H1 (cell line): Measurements from ENCODE around the gene STOML2. TPM values are rescaled to one million over a fixed set of nuclear protein-coding genes. Genes with fewer than 3 reads are reported as not detected.

Source experiments
- CTCF ChIA-PET: fragments of 300-600 bp; sonication (Branson Sonifier 250); formaldehyde crosslinking; loops from one replicate; lab custom pipeline; 2021; ENCODE audit not compliant: partially characterized antibody; lab: Charles Lee
- POLR2A ChIA-PET: fragments of 300-600 bp; sonication (Branson Sonifier 250); formaldehyde crosslinking; loops from one replicate; lab custom pipeline; 2021; ENCODE audit warnings: inconsistent platforms; ENCODE audit not compliant: partially characterized antibody; lab: Charles Lee
- DNase-seq, 2 experiments: peaks; one replicate each; pipeline versions ENCODE4 v3.0.0 to v3.0.0-alpha.2; 2010 to 2022; ENCODE audit warnings: low spot score in 2 of 2, low read depth in 1 of 2, mixed read lengths in 1 of 2
- FAIRE-seq: peaks from 2 replicates; lab custom pipeline; 2011; peaks lifted over from hg19 to GRCh38; lab: Jason Lieb, UNC
- H2AFZ ChIP-seq: 2 replicates; pipeline ENCODE4 v1.8.1; 2012; ENCODE audit warnings: low read length, inconsistent platforms
- H2AK5ac ChIP-seq: 2 replicates; pipeline ENCODE4 v1.6.1; 2013; ENCODE audit warnings: low read depth, low read length
- H2BK120ac ChIP-seq: replicated peaks from 2 replicates; pipeline ENCODE3; 2013; ENCODE audit warnings: low read depth, low read length, inconsistent platforms
- H2BK12ac ChIP-seq: 2 replicates; pipeline ENCODE4 v1.6.1; 2013; ENCODE audit warnings: low read depth, low read length
- H2BK15ac ChIP-seq: 2 replicates; pipeline ENCODE4 v1.6.1; 2013; ENCODE audit warnings: low read length
- H2BK20ac ChIP-seq: 2 replicates; pipeline ENCODE4 v1.6.1; 2013; ENCODE audit warnings: low read length
- H2BK5ac ChIP-seq: 2 replicates; pipeline ENCODE4 v1.6.1; 2013; ENCODE audit warnings: low read depth, low read length
- H3K14ac ChIP-seq: 2 replicates; pipeline ENCODE4 v1.6.1; 2013; ENCODE audit warnings: inconsistent platforms; ENCODE audit not compliant: insufficient read length
- H3K18ac ChIP-seq: 2 replicates; pipeline ENCODE4 v1.6.1; 2013; ENCODE audit warnings: low read length; ENCODE audit errors: extremely low read depth
- H3K23ac ChIP-seq: 2 replicates; pipeline ENCODE4 v1.6.1; 2013; ENCODE audit warnings: inconsistent platforms; ENCODE audit not compliant: insufficient read length
- H3K23me2 ChIP-seq: 2 replicates; pipeline ENCODE4 v1.6.1; 2013; ENCODE audit warnings: low read depth, low read length
- H3K27ac ChIP-seq: 2 replicates; pipeline ENCODE4 v1.6.1; 2011; ENCODE audit warnings: low read depth, low read length, inconsistent platforms
- H3K27me3 ChIP-seq, 4 experiments: replicated peaks in 1 of 4; 1 replicate in 1 of 4; 2 replicates in 3 of 4; pipeline versions ENCODE4 v1.6.1 to v1.8.1; 2011 to 2013; ENCODE audit warnings: low read length in 3 of 4, mild to moderate bottlenecking in 3 of 4, inconsistent platforms in 2 of 4, mixed read lengths in 2 of 4, moderate library complexity in 1 of 4; ENCODE audit not compliant: control insufficient read depth in 3 of 4, insufficient read depth in 3 of 4; ENCODE audit errors: extremely low read depth in 1 of 4
- H3K36me3 ChIP-seq, 4 experiments: 2 replicates each; pipeline versions ENCODE4 v1.6.1 to v1.8.1; 2011 to 2013; ENCODE audit warnings: mild to moderate bottlenecking in 4 of 4, low read length in 3 of 4, moderate library complexity in 2 of 4, control low read depth in 1 of 4, inconsistent platforms in 1 of 4; ENCODE audit not compliant: insufficient read depth in 4 of 4, control insufficient read depth in 2 of 4
- H3K4ac ChIP-seq: replicated peaks from 2 replicates; pipeline ENCODE3; 2013; ENCODE audit warnings: low read length, low read depth, mixed read lengths, inconsistent platforms; ENCODE audit not compliant: insufficient read length
- H3K4me1 ChIP-seq, 4 experiments: replicated peaks in 1 of 4; 1 replicate in 1 of 4; 2 replicates in 3 of 4; pipeline versions ENCODE4 v1.6.1 to v1.8.1; 2011 to 2013; ENCODE audit warnings: low read length in 3 of 4, inconsistent platforms in 2 of 4, mixed read lengths in 1 of 4; ENCODE audit not compliant: insufficient read depth in 4 of 4, control insufficient read depth in 3 of 4
- H3K4me2 ChIP-seq, 2 experiments: 2 replicates each; pipeline versions ENCODE4 v1.6.1 to v1.8.1; 2011 to 2013; ENCODE audit warnings: low read depth in 2 of 2, low read length in 2 of 2, control low read depth in 1 of 2, inconsistent platforms in 1 of 2, mild to moderate bottlenecking in 1 of 2; ENCODE audit not compliant: insufficient read depth in 1 of 2
- H3K4me3 ChIP-seq, 4 experiments: fragments of 200-600, 300-600 bp in 1 of 4; sonication (generic), shearing (Covaris generic), sonication (Bioruptor Twin) in 1 of 4; 2 replicates each; pipeline versions ENCODE4 v1.5.1 to v1.8.1; 2011 to 2016; ENCODE audit warnings: low read length in 4 of 4, low read depth in 3 of 4, control low read depth in 2 of 4, inconsistent platforms in 2 of 4, mild to moderate bottlenecking in 2 of 4, mixed read lengths in 1 of 4, moderate library complexity in 1 of 4; ENCODE audit not compliant: insufficient read depth in 2 of 4; ENCODE audit errors: extremely low read depth in 1 of 4
- H3K56ac ChIP-seq: replicated peaks from 2 replicates; pipeline ENCODE3; 2013; ENCODE audit warnings: low read depth, mild to moderate bottlenecking, mixed read lengths, low read length, inconsistent platforms; ENCODE audit not compliant: insufficient read length
- H3K79me1 ChIP-seq: 2 replicates; pipeline ENCODE4 v1.6.1; 2013; ENCODE audit warnings: low read depth, low read length, control low read depth
- H3K79me2 ChIP-seq, 2 experiments: 2 replicates each; pipeline versions ENCODE4 v1.6.1 to v1.8.1; 2012 to 2013; ENCODE audit warnings: low read length in 2 of 2, mild to moderate bottlenecking in 2 of 2, inconsistent platforms in 1 of 2; ENCODE audit not compliant: insufficient read depth in 2 of 2, control insufficient read depth in 1 of 2
- H3K9ac ChIP-seq, 4 experiments: replicated peaks in 1 of 4; 1 replicate in 1 of 4; 2 replicates in 3 of 4; pipeline versions ENCODE4 v1.6.1 to v1.8.1; 2011 to 2013; ENCODE audit warnings: low read depth in 3 of 4, low read length in 3 of 4, control low read depth in 2 of 4, mild to moderate bottlenecking in 2 of 4, moderate library complexity in 2 of 4, inconsistent platforms in 1 of 4; ENCODE audit errors: extremely low read depth in 1 of 4
- H3K9me3 ChIP-seq, 2 experiments: 2 replicates each; pipeline versions ENCODE4 v1.6.1 to v1.8.1; 2012 to 2013; ENCODE audit warnings: mild to moderate bottlenecking in 2 of 2, moderate library complexity in 2 of 2, control low read depth in 1 of 2, inconsistent platforms in 1 of 2, low read depth in 1 of 2, low read length in 1 of 2, mixed read lengths in 1 of 2; ENCODE audit not compliant: insufficient read depth in 2 of 2
- H4K20me1 ChIP-seq, 2 experiments: replicated peaks in 1 of 2; 2 replicates each; pipeline versions ENCODE3 to v1.8.1; 2011 to 2013; ENCODE audit warnings: inconsistent platforms in 2 of 2, low read length in 2 of 2, mild to moderate bottlenecking in 1 of 2; ENCODE audit not compliant: insufficient read depth in 2 of 2, control insufficient read depth in 1 of 2
- H4K5ac ChIP-seq: 2 replicates; pipeline ENCODE4 v1.6.1; 2013; ENCODE audit warnings: low read length, low read depth, mixed read lengths, inconsistent platforms; ENCODE audit not compliant: insufficient read length
- H4K8ac ChIP-seq: 2 replicates; pipeline ENCODE4 v1.8.0; 2013; ENCODE audit warnings: mild to moderate bottlenecking, moderate library complexity, low read length, inconsistent platforms; ENCODE audit not compliant: insufficient read depth; ENCODE audit errors: extremely low read depth
- H4K91ac ChIP-seq: replicated peaks from 2 replicates; pipeline ENCODE3; 2013; ENCODE audit warnings: low read length, mixed read lengths, inconsistent platforms; ENCODE audit not compliant: insufficient read length
- CBX8 ChIP-seq: fragments of 300-800, 300-1000 bp; sonication (generic); IDR thresholded peaks from 2 replicates; pipeline ENCODE4 v1.7.1; 2016; ENCODE audit warnings: low read depth, low read length, borderline replicate concordance
- CHD2 ChIP-seq: IDR thresholded peaks from 2 replicates; pipeline ENCODE4 v1.6.1; 2012; ENCODE audit warnings: low read length, improper control_type of control experiment
- EP300 ChIP-seq, 2 experiments: IDR thresholded peaks; 1 replicate in 1 of 2; 2 replicates in 1 of 2; pipeline ENCODE4 v1.6.1; 2011 to 2012; ENCODE audit warnings: low read depth in 2 of 2, low read length in 2 of 2, mild to moderate bottlenecking in 2 of 2, borderline replicate concordance in 1 of 2, inconsistent platforms in 1 of 2, moderate library complexity in 1 of 2
- EZH2 ChIP-seq: fragments of 200-600 bp; sonication (generic); IDR thresholded peaks from 2 replicates; pipeline ENCODE4 v1.7.1; 2012; ENCODE audit warnings: low read depth, mild to moderate bottlenecking, moderate library complexity, low read length, inconsistent platforms; ENCODE audit not compliant: severe bottlenecking
- HDAC2 ChIP-seq, 2 experiments: fragments of 300-600 bp in 1 of 2; sonication (generic) in 1 of 2; IDR thresholded peaks; 2 replicates each; pipeline ENCODE4 v1.6.1; 2011 to 2012; ENCODE audit warnings: low read depth in 2 of 2, low read length in 2 of 2, mild to moderate bottlenecking in 2 of 2, moderate library complexity in 2 of 2, borderline replicate concordance in 1 of 2, inconsistent platforms in 1 of 2
- POLR2AphosphoS5 ChIP-seq: IDR thresholded peaks from 2 replicates; pipeline ENCODE4 v1.6.1; 2011; ENCODE audit warnings: low read depth, low read length
- POU5F1 ChIP-seq: IDR thresholded peaks from 2 replicates; pipeline ENCODE4 v1.6.1; 2011; ENCODE audit warnings: low read depth, mild to moderate bottlenecking, low read length, moderate library complexity
- SAP30 ChIP-seq: fragments of 300-600 bp; sonication (generic); IDR thresholded peaks from 2 replicates; pipeline ENCODE4 v1.7.1; 2012; ENCODE audit warnings: low read length, moderate library complexity, mild to moderate bottlenecking, inconsistent platforms; ENCODE audit not compliant: insufficient read depth, insufficient replicate concordance
- SP4 ChIP-seq: IDR thresholded peaks from 2 replicates; pipeline ENCODE4 v1.6.1; 2012; ENCODE audit warnings: low read length, inconsistent platforms
- TAF7 ChIP-seq: optimal IDR thresholded peaks from 2 replicates; pipeline ENCODE3; 2011; ENCODE audit warnings: low read depth, mild to moderate bottlenecking, inconsistent platforms, low read length, moderate library complexity, borderline replicate concordance
- ZNF274 ChIP-seq: IDR thresholded peaks from 2 replicates; pipeline ENCODE4 v1.7.0; 2012; ENCODE audit warnings: low read length, borderline replicate concordance; ENCODE audit errors: extremely low read depth
- WGBS, 2 experiments: shearing (Covaris generic) in 1 of 2; methylation state at CpG; one replicate each; pipeline versions ENCODE4 v1.1.6 to v1.1.7; 2013 to 2015; ENCODE audit warnings: low lambda C conversion rate in 2 of 2, mixed read lengths in 2 of 2, inconsistent platforms in 1 of 2, low coverage in 1 of 2, missing lambda C conversion rate in 1 of 2; ENCODE audit not compliant: insufficient replicate concordance in 2 of 2, insufficient coverage in 1 of 2, insufficient read length in 1 of 2; ENCODE audit errors: extremely low coverage in 1 of 2, missing lambda C conversion rate in 1 of 2; 5-methylcytosine and 5-hydroxymethylcytosine counted together
- polyA plus RNA-seq, 7 experiments: library from polyadenylated mRNA; depleted of rRNA in 3 of 7; stranded (reverse) in 5 of 7; unstranded in 2 of 7; fragments of >200 nt in 5 of 7; fragments of 200-250 nt in 2 of 7; gene quantifications; 1 replicate in 5 of 7; 2 replicates in 1 of 7; 4 replicates in 1 of 7; pipeline versions ENCODE4 v1.2.1 to v1.2.3, GENCODE V29; 2011 to 2013; ENCODE audit warnings: missing spikeins in 2 of 7, mixed read lengths in 2 of 7
- total RNA-seq: library from RNA; stranded (reverse); fragmentation: NEBNext Ultra II Directional; extraction: Animal tissue kit (Norgen Biotek cat#: 25700); gene quantifications from 2 replicates; pipeline ENCODE4 v1.2.1, GENCODE V29; 2021
- TF ChIP-seq, protein P1 (sequence below): IDR thresholded peaks from 2 replicates; pipeline ENCODE4 v1.6.1; 2012; ENCODE audit warnings: inconsistent platforms

STOML2 gene
- total and polyA plus RNA-seq, 2 of the 8 experiments (the other 6 are each of a cell fraction or from before 2014, with no cell fraction given), result 203 to 256 TPM

GRCh38 chr9:35059438-35059837 is 43.5 kb downstream of the STOML2 start:
- Histone ChIP-seq H2BK15ac (no peak overlapping the region), H4K8ac (no peak overlapping the region), H2BK12ac (no peak overlapping the region), H2BK5ac (no peak overlapping the region), H3K9me3 (no peaks in the 10 kb centered on the region; a peak in 1 of 4 replicates), H2AFZ (no peak overlapping the region), H3K27me3 (no peaks in the 10 kb centered on the region), H3K79me1 (no peaks in the 10 kb centered on the region; the same call in 1 of the 2 replicates), H2BK20ac (no peak overlapping the region), H3K79me2 (no peaks in the 10 kb centered on the region), H3K4me2 (no peak overlapping the region), H3K14ac (no peak overlapping the region), H2BK120ac (no peak overlapping the region), H3K36me3 (peaks cover 77 to 94% (median 88%) of the 10 kb centered on the region in 4 experiments), H3K4me1 (no peaks in the 10 kb centered on the region), H2AK5ac (no peak overlapping the region), H3K4ac (no peak overlapping the region), H3K27ac (no peak overlapping the region), H4K5ac (no peak overlapping the region), H3K23ac (no peak overlapping the region), H3K4me3 (no peak overlapping the region), H4K20me1 (peaks cover 5 to 18% of the 10 kb centered on the region in 2 experiments), H3K18ac (no peak overlapping the region), H3K9ac (no peak overlapping the region), H3K23me2 (no peaks in the 10 kb centered on the region), H4K91ac (no peak overlapping the region), H3K56ac (no peak overlapping the region)
- 94% methylated on average over 10 of the region's 10 CpGs; no CpG with 5 or more reads in 1 of the 2 experiments for WGBS, 2 experiments
- no peak for FAIRE-seq
- CTCF ChIA-PET, result interaction anchor here (1.0 to 1.6 kb wide), 4 partner anchors 8 to 299 kb away, joined by 3 to 8 read pairs (median 4); no protein-coding TSS in a partner anchor
- DNase-seq, result no peak
- POLR2A ChIA-PET, result interaction anchor here (0.6 to 2.3 kb wide), 8 partner anchors 9 to 412 kb away, joined by 3 to 11 read pairs (median 4); partner anchors contain the start of gene VCP
- no peak for TF ChIP-seq ZNF274
- TF ChIP-seq POU5F1, result no peak
- TF ChIP-seq EP300 (IDR thresholded peaks at IDR 0.05; ENCODE audit: borderline replicate concordance in 1 of 2, low read depth in 2 of 2, low read length in 2 of 2), result no peak
- no peak for TF ChIP-seq SP4
- TF ChIP-seq CHD2, result no peak
- no peak for TF ChIP-seq TAF7
- no peak for TF ChIP-seq POLR2AphosphoS5
- no peak for TF ChIP-seq SAP30
- no peak for TF ChIP-seq CBX8
- TF ChIP-seq, protein P1, sequence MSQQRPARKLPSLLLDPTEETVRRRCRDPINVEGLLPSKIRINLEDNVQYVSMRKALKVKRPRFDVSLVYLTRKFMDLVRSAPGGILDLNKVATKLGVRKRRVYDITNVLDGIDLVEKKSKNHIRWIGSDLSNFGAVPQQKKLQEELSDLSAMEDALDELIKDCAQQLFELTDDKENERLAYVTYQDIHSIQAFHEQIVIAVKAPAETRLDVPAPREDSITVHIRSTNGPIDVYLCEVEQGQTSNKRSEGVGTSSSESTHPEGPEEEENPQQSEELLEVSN, result no peak
- TF ChIP-seq EZH2, result no peak
- TF ChIP-seq HDAC2 (IDR thresholded peaks at IDR 0.05; ENCODE audit: borderline replicate concordance in 1 of 2, low read depth in 2 of 2, low read length in 2 of 2), result no peak
